K562 (cell line): Measurements from ENCODE around the gene RPUSD1. TPM values are rescaled to one million over a fixed set of nuclear protein-coding genes. Genes with fewer than 3 reads are reported as not detected.

ENCODE experiments used
- ATF6 ChIP-seq: sonication (generic); formaldehyde crosslinking; IDR thresholded peaks from 2 replicates; pipeline ENCODE4 v1.4.0; 2020; ENCODE audit warnings: mild to moderate bottlenecking, missing genetic modification reagents
- BCOR ChIP-seq: fragments of 450-650 bp; IDR thresholded peaks from 2 replicates; pipeline ENCODE4 v1.6.1; 2016
- BHLHE40 ChIP-seq: IDR thresholded peaks from 2 replicates; pipeline ENCODE4 v1.6.1; 2011; ENCODE audit warnings: low read length, improper control_type of control experiment
- CTBP1 ChIP-seq: fragments of 450-650 bp; IDR thresholded peaks from 2 replicates; pipeline ENCODE4 v1.6.1; 2016; ENCODE audit warnings: borderline replicate concordance
- E2F3 ChIP-seq: fragments of 250-450 bp; sonication (Bioruptor Pico); IDR thresholded peaks from 2 replicates; pipeline ENCODE4 v1.4.0; 2020; ENCODE audit warnings: mild to moderate bottlenecking
- ELF4 ChIP-seq: fragments of 450-650 bp; formaldehyde crosslinking; IDR thresholded peaks from 2 replicates; pipeline ENCODE4 v1.4.0; 2022; ENCODE audit warnings: missing genetic modification characterization
- ERF ChIP-seq: fragments of 450-650 bp; formaldehyde crosslinking; IDR thresholded peaks from 2 replicates; pipeline ENCODE4 v1.4.0; 2020; ENCODE audit warnings: mild to moderate bottlenecking, mixed read lengths
- HMGN3 ChIP-seq: IDR thresholded peaks from 2 replicates; pipeline ENCODE4 v1.6.1; 2011; ENCODE audit warnings: borderline replicate concordance, low read depth, mild to moderate bottlenecking, mixed read lengths, low read length; ENCODE audit not compliant: insufficient read length; ENCODE audit errors: extremely low read depth
- KAT7 ChIP-seq: sonication (generic); formaldehyde crosslinking; IDR thresholded peaks from 2 replicates; pipeline ENCODE4 v1.8.0; 2022; ENCODE audit warnings: missing genetic modification reagents, mild to moderate bottlenecking, borderline replicate concordance
- KLF6 ChIP-seq: fragments of 250-450 bp; sonication (Bioruptor Pico); IDR thresholded peaks from 2 replicates; pipeline ENCODE4 v1.4.0; 2020; ENCODE audit warnings: mild to moderate bottlenecking, moderate library complexity, borderline replicate concordance
- MIER1 ChIP-seq: fragments of 450-650 bp; IDR thresholded peaks from 2 replicates; pipeline ENCODE4 v1.6.1; 2016; ENCODE audit warnings: antibody characterized with exemption, mild to moderate bottlenecking, low read depth
- MTA1 ChIP-seq: fragments of 450-650 bp; IDR thresholded peaks from 2 replicates; pipeline ENCODE4 v1.6.1; 2017; ENCODE audit warnings: borderline replicate concordance
- SMARCA5 ChIP-seq: fragments of 450-650 bp; IDR thresholded peaks from 2 replicates; pipeline ENCODE4 v1.6.1; 2016
- TEAD1 ChIP-seq, 2 experiments: fragments of 450-650 bp in 1 of 2; sonication (generic) in 1 of 2; formaldehyde crosslinking; IDR thresholded peaks; 2 replicates each; pipeline versions ENCODE4 v1.4.0 to v1.8.0; 2020 to 2022; ENCODE audit warnings: mild to moderate bottlenecking in 2 of 2, missing genetic modification reagents in 1 of 2
- ZFX ChIP-seq: sonication (generic); formaldehyde crosslinking; IDR thresholded peaks from 2 replicates; pipeline ENCODE4 v1.8.0; 2022; ENCODE audit warnings: mild to moderate bottlenecking, missing genetic modification reagents, moderate library complexity
- ZNF239 ChIP-seq: fragments of 250-450 bp; sonication (Bioruptor Pico); IDR thresholded peaks from 2 replicates; pipeline ENCODE4 v1.4.0; 2020; ENCODE audit warnings: mild to moderate bottlenecking
- polyA plus RNA-seq, 8 experiments: library from polyadenylated mRNA; depleted of rRNA in 4 of 8; stranded (reverse) in 5 of 8; unstranded in 3 of 8; fragments of >200 nt; fragmentation: Nextera tagmentation in 2 of 8; fragmentation: Illumina TruSeq in 1 of 8; extraction: Ambion mirVana in 2 of 8; extraction: Trizol in 1 of 8; gene quantifications; 2 replicates each; pipeline versions ENCODE4 v1.2.1 to v1.2.3, GENCODE V29; 2011 to 2014; ENCODE audit warnings: inconsistent platforms in 1 of 8, missing spikeins in 1 of 8
- total RNA-seq, 7 experiments: library from RNA; depleted of rRNA in 6 of 7; stranded (reverse); fragments of >200 nt in 6 of 7; fragmentation: Illumina TruSeq in 2 of 7; extraction: Trizol in 2 of 7; gene quantifications; 2 replicates each; pipeline versions ENCODE4 v1.2.1 to v1.2.3, GENCODE V29; 2011 to 2021; ENCODE audit warnings: low replicate concordance in 1 of 7
- TF ChIP-seq, protein P1 (sequence below): fragments of 450-650 bp; formaldehyde crosslinking; IDR thresholded peaks from 2 replicates; pipeline ENCODE4 v1.4.0; 2020; ENCODE audit warnings: mild to moderate bottlenecking
- TF ChIP-seq, protein P2 (sequence below): fragments of 250-450 bp; sonication (Bioruptor Pico); IDR thresholded peaks from 2 replicates; pipeline ENCODE4 v1.4.0; 2020
- TF ChIP-seq, protein P3 (sequence below), 2 experiments: fragments of 450-650 bp; IDR thresholded peaks; 2 replicates each; pipeline ENCODE4 v1.6.1; 2018; ENCODE audit warnings: mild to moderate bottlenecking in 2 of 2, low read depth in 1 of 2; ENCODE audit not compliant: partially characterized antibody in 2 of 2

Gene RPUSD1
- total and polyA plus RNA-seq, 9 of the 15 experiments (the other 6 are each of a cell fraction or from before 2014, with no cell fraction given): 0.45 to 56.6 (median 12.0) TPM

DNA sequence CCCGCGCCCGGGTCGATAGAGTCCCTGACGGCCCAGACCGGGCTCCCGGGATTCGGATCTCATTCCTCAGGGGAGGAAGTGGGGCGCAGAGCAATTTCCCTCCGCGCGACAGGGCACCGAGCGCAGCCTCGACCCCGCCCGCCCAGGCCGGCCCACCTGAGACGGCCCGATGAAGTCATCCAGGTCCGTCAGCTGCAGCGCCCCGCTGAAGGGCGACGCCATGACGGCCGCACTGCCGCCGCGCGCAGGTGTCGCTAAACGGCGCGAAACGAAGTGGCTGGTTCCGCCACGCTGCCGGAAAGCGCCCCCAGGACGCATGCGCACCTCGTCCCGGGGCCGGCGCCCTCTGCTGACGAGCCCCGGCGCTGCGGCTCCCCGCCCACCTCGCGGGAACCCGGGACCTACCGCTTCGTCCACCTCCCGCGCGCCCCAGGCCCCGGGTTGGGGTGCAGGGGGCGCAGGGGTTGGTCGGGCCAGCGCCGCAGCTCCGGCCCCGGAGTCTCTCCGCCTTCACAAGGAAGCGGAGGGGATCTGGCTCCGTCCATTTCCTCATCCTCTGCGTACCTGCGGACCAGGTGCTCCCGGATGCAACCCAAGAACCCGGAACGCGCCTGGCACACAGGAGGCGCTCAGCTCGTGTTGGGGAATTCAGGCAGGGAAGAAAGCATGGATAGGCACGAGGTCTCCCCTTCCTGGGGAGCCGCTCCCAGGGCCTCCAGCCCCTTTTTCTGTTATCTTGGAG is 47.2 kb downstream of the RPUSD1 start, which contains the start of gene CIAO3 (continued):
- TF ChIP-seq, protein P1, sequence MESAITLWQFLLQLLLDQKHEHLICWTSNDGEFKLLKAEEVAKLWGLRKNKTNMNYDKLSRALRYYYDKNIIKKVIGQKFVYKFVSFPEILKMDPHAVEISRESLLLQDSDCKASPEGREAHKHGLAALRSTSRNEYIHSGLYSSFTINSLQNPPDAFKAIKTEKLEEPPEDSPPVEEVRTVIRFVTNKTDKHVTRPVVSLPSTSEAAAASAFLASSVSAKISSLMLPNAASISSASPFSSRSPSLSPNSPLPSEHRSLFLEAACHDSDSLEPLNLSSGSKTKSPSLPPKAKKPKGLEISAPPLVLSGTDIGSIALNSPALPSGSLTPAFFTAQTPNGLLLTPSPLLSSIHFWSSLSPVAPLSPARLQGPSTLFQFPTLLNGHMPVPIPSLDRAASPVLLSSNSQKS (CRISPR knock-in tag): no peak
- TF ChIP-seq KAT7 (CRISPR knock-in tag): no peak
- TF ChIP-seq, protein P2, sequence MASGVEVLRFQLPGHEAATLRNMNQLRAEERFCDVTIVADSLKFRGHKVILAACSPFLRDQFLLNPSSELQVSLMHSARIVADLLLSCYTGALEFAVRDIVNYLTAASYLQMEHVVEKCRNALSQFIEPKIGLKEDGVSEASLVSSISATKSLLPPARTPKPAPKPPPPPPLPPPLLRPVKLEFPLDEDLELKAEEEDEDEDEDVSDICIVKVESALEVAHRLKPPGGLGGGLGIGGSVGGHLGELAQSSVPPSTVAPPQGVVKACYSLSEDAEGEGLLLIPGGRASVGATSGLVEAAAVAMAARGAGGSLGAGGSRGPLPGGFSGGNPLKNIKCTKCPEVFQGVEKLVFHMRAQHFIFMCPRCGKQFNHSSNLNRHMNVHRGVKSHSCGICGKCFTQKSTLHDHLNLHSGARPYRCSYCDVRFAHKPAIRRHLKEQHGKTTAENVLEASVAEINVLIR: peak; percentile 83
- TF ChIP-seq, protein P3, sequence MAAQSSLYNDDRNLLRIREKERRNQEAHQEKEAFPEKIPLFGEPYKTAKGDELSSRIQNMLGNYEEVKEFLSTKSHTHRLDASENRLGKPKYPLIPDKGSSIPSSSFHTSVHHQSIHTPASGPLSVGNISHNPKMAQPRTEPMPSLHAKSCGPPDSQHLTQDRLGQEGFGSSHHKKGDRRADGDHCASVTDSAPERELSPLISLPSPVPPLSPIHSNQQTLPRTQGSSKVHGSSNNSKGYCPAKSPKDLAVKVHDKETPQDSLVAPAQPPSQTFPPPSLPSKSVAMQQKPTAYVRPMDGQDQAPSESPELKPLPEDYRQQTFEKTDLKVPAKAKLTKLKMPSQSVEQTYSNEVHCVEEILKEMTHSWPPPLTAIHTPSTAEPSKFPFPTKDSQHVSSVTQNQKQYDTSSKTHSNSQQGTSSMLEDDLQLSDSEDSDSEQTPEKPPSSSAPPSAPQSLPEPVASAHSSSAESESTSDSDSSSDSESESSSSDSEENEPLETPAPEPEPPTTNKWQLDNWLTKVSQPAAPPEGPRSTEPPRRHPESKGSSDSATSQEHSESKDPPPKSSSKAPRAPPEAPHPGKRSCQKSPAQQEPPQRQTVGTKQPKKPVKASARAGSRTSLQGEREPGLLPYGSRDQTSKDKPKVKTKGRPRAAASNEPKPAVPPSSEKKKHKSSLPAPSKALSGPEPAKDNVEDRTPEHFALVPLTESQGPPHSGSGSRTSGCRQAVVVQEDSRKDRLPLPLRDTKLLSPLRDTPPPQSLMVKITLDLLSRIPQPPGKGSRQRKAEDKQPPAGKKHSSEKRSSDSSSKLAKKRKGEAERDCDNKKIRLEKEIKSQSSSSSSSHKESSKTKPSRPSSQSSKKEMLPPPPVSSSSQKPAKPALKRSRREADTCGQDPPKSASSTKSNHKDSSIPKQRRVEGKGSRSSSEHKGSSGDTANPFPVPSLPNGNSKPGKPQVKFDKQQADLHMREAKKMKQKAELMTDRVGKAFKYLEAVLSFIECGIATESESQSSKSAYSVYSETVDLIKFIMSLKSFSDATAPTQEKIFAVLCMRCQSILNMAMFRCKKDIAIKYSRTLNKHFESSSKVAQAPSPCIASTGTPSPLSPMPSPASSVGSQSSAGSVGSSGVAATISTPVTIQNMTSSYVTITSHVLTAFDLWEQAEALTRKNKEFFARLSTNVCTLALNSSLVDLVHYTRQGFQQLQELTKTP (IDR thresholded peaks at IDR 0.05; ENCODE audit: low read depth in 1 of 2, partially characterized antibody in 2 of 2): no peak
- peak; percentile 91 for TF ChIP-seq HMGN3
- TF ChIP-seq ZFX (CRISPR knock-in tag): peak; percentile 92
- TF ChIP-seq MTA1: peak; percentile 95
- no peak for TF ChIP-seq SMARCA5
- TF ChIP-seq CTBP1: peak; percentile 98
- no peak for TF ChIP-seq MIER1
- no peak for TF ChIP-seq BCOR
- no peak; the same call in 1 of the 2 replicates for TF ChIP-seq KLF6 (CRISPR knock-in tag)
- peak; percentile 27; the same call in 1 of the 2 replicates for TF ChIP-seq ZNF239
- 0 out of 2 replicates have a peak, but pooled peaks have one; percentile 6 for TF ChIP-seq ELF4
- peak; percentile 61 to 85; a peak in 3 of 4 replicates for TF ChIP-seq TEAD1 (CRISPR knock-in tag; IDR thresholded peaks at IDR 0.05)
- peak; percentile 75; the same call in 1 of the 2 replicates for TF ChIP-seq ATF6 (CRISPR knock-in tag)
- TF ChIP-seq BHLHE40: peak; percentile 54; the same call in 1 of the 2 replicates
- 0 out of 2 replicates have a peak, but pooled peaks have one; percentile 8 for TF ChIP-seq ERF
- 0 out of 2 replicates have a peak, but pooled peaks have one; percentile 65 for TF ChIP-seq E2F3 (CRISPR knock-in tag)
